OCI-LY3 (cell line): ENCODE results near the gene CHRDL2.

ENCODE experiments used
- H2AFZ ChIP-seq: fragments of 200-600, 300-600 bp; shearing (Covaris generic); 2 replicates; pipeline ENCODE4 v1.6.0; 2014; ENCODE audit warnings: antibody characterized with exemption, low read depth, low read length
- H3K27ac ChIP-seq: fragments of 200-600, 300-600 bp; sonication (generic); 2 replicates; pipeline ENCODE4 v1.5.1; 2014; ENCODE audit warnings: mild to moderate bottlenecking, low read length, moderate library complexity, mixed read lengths
- H3K27me3 ChIP-seq: fragments of 200-600, 300-600 bp; sonication (generic); 2 replicates; pipeline ENCODE4 v1.6.1; 2014; ENCODE audit warnings: low read depth, low read length, mixed read lengths
- H3K36me3 ChIP-seq: fragments of 200-600, 300-600 bp; sonication (generic); replicated peaks from 2 replicates; pipeline ENCODE3; 2014; ENCODE audit warnings: low read depth, low read length, mixed read lengths
- H3K4me1 ChIP-seq: fragments of 300-600, 200-600 bp; sonication (generic); 2 replicates; pipeline ENCODE4 v1.6.1; 2014; ENCODE audit warnings: low read length, mixed read lengths
- H3K4me2 ChIP-seq: fragments of 200-600, 300-600 bp; sonication (generic); 2 replicates; pipeline ENCODE4 v1.6.1; 2014; ENCODE audit warnings: low read length, mixed read lengths
- H3K4me3 ChIP-seq: fragments of 300-600, 200-600 bp; sonication (generic); 2 replicates; pipeline ENCODE4 v1.5.1; 2014; ENCODE audit warnings: antibody characterized with exemption, mild to moderate bottlenecking, low read length, moderate library complexity
- H3K79me2 ChIP-seq: fragments of 300-600, 200-600 bp; shearing (Covaris generic); 2 replicates; pipeline ENCODE4 v1.6.1; 2014; ENCODE audit warnings: mild to moderate bottlenecking, low read length, mixed read lengths
- H3K9ac ChIP-seq: fragments of 300-600, 200-600 bp; shearing (Covaris generic); 2 replicates; pipeline ENCODE4 v1.6.0; 2014; ENCODE audit warnings: mild to moderate bottlenecking, low read length, moderate library complexity
- H3K9me3 ChIP-seq: fragments of 200-600, 300-600 bp; shearing (Covaris generic); 2 replicates; pipeline ENCODE4 v1.6.1; 2014; ENCODE audit warnings: low read length, mixed read lengths; ENCODE audit not compliant: insufficient read depth
- H4K20me1 ChIP-seq: fragments of 200-600, 300-600 bp; sonication (generic); 2 replicates; pipeline ENCODE4 v1.6.1; 2016; ENCODE audit warnings: low read length, mixed read lengths; ENCODE audit not compliant: insufficient read depth
- EZH2phosphoT487 ChIP-seq: fragments of 200-600 bp; shearing (Covaris generic); IDR thresholded peaks from 2 replicates; pipeline ENCODE4 v1.6.1; 2018; ENCODE audit warnings: antibody characterized with exemption, mixed run types, low read depth
- TF ChIP-seq, protein P1 (sequence below): fragments of 200-600, 300-600 bp; sonication (generic); IDR thresholded peaks from 2 replicates; pipeline ENCODE4 v1.5.1; 2014; ENCODE audit warnings: antibody characterized with exemption, low read length, low read depth

The CHRDL2 gene

DNA sequence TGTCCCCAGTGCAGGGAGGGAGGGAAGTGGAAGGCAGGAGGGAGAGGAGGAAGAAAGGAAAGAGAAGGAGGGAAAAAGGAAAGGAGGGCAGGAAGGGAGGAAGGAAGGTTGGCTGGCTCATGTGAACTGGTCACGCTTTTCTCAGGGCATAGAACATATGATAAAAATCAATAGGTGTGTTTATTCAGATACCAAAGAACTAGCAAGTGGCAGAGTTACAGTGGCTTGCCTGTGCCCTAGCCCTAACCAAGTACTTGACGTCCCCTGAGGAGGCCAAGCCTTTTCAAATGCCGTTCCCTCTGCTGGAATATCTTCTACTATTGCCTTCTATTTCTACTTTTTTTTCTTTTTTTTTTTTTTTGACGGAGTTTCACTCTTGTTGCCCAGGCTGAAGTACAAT is 33.5 kb downstream of the CHRDL2 start:
- H3K9ac ChIP-seq = no peak overlapping the region
- no peaks in the 10 kb centered on the region for H3K9me3 ChIP-seq
- H3K4me2 ChIP-seq = no peak overlapping the region
- peaks cover 14% of the 10 kb centered on the region for H3K4me1 ChIP-seq
- H3K27ac ChIP-seq = no peak overlapping the region
- TF ChIP-seq, protein P1, sequence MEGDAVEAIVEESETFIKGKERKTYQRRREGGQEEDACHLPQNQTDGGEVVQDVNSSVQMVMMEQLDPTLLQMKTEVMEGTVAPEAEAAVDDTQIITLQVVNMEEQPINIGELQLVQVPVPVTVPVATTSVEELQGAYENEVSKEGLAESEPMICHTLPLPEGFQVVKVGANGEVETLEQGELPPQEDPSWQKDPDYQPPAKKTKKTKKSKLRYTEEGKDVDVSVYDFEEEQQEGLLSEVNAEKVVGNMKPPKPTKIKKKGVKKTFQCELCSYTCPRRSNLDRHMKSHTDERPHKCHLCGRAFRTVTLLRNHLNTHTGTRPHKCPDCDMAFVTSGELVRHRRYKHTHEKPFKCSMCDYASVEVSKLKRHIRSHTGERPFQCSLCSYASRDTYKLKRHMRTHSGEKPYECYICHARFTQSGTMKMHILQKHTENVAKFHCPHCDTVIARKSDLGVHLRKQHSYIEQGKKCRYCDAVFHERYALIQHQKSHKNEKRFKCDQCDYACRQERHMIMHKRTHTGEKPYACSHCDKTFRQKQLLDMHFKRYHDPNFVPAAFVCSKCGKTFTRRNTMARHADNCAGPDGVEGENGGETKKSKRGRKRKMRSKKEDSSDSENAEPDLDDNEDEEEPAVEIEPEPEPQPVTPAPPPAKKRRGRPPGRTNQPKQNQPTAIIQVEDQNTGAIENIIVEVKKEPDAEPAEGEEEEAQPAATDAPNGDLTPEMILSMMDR = no peak
- TF ChIP-seq EZH2phosphoT487 = no peak
- no peaks in the 10 kb centered on the region for H3K79me2 ChIP-seq
- H3K27me3 ChIP-seq = no peaks in the 10 kb centered on the region
- no peaks in the 10 kb centered on the region for H4K20me1 ChIP-seq
- no peak overlapping the region for H2AFZ ChIP-seq
- no peaks in the 10 kb centered on the region for H3K36me3 ChIP-seq
- no peak overlapping the region for H3K4me3 ChIP-seq

GRCh38 chr11:74696939-74697675 is 34.1 kb downstream of the CHRDL2 start:
- no peaks in the 10 kb centered on the region for H3K9me3 ChIP-seq
- no peaks in the 10 kb centered on the region for H3K36me3 ChIP-seq
- H4K20me1 ChIP-seq = no peaks in the 10 kb centered on the region
- no peaks in the 10 kb centered on the region for H3K79me2 ChIP-seq
- H3K27me3 ChIP-seq = no peaks in the 10 kb centered on the region
- no peak overlapping the region for H3K9ac ChIP-seq
- H3K4me3 ChIP-seq = peak overlapping the region; percentile 58
- peak overlapping the region; percentile 62 for H2AFZ ChIP-seq
- TF ChIP-seq EZH2phosphoT487 = no peak
- TF ChIP-seq, protein P1 = no peak
- no peak overlapping the region for H3K27ac ChIP-seq
- H3K4me2 ChIP-seq = peak overlapping the region; percentile 69
- H3K4me1 ChIP-seq = peaks cover 11% of the 10 kb centered on the region

- no peak overlapping the region for H3K9ac ChIP-seq
Observed at GRCh38 chr11:74696500-74696899, 34.7 kb downstream of the CHRDL2 start.

GRCh38 chr11:74695705-74696280 is 35.4 kb downstream of the CHRDL2 start:
- no peak overlapping the region for H3K4me3 ChIP-seq
- H3K27me3 ChIP-seq = no peaks in the 10 kb centered on the region
- TF ChIP-seq EZH2phosphoT487 = no peak
- TF ChIP-seq, protein P1 = no peak
- H4K20me1 ChIP-seq = no peaks in the 10 kb centered on the region
- no peak overlapping the region for H2AFZ ChIP-seq
- no peaks in the 10 kb centered on the region for H3K9me3 ChIP-seq
- no peaks in the 10 kb centered on the region for H3K79me2 ChIP-seq
- no peak overlapping the region for H3K27ac ChIP-seq
- no peaks in the 10 kb centered on the region for H3K36me3 ChIP-seq
- no peak overlapping the region for H3K4me2 ChIP-seq
- no peak overlapping the region for H3K9ac ChIP-seq
- peaks cover 11% of the 10 kb centered on the region for H3K4me1 ChIP-seq

More at GRCh38 chr11:74696500-74696899, 34.7 kb downstream of the CHRDL2 start:
- H3K79me2 ChIP-seq = no peaks in the 10 kb centered on the region
- no peaks in the 10 kb centered on the region for H4K20me1 ChIP-seq
- H3K27ac ChIP-seq = no peak overlapping the region
- H3K9me3 ChIP-seq = no peaks in the 10 kb centered on the region
- no peaks in the 10 kb centered on the region for H3K27me3 ChIP-seq
- 0 out of 2 replicates have a peak overlapping the region, but pooled peaks have one; percentile 62 for H2AFZ ChIP-seq
- no peak for TF ChIP-seq EZH2phosphoT487
- TF ChIP-seq, protein P1 = no peak
- H3K36me3 ChIP-seq = no peaks in the 10 kb centered on the region
- peak overlapping the region; percentile 69 for H3K4me2 ChIP-seq
- peaks cover 11% of the 10 kb centered on the region for H3K4me1 ChIP-seq
- peak overlapping the region; percentile 58; the same call in 1 of the 2 replicates for H3K4me3 ChIP-seq
